Large intestine (tissue), 3 donors: ENCODE data around the gene MOB4. TPM values are rescaled to one million over a fixed set of nuclear protein-coding genes. Genes with fewer than 3 reads are reported as not detected.
"Not testable (repeated sequence)": the region's sequence is repeated elsewhere in the genome, so short reads cannot be mapped to it uniquely, and the experiment has no call there.

ENCODE experiments used
- DNase-seq, 2 donors: peaks; one replicate each; pipeline versions ENCODE4 v3.0.0 to v3.0.0-alpha.2; 2013
- H3K27ac ChIP-seq: one replicate; pipeline ENCODE4 v1.5.1; 2013; ENCODE audit warnings: low read length
- H3K27me3 ChIP-seq: 2 replicates; pipeline ENCODE4 v1.6.1; 2013; ENCODE audit warnings: low read length; ENCODE audit not compliant: control insufficient read depth, insufficient read depth
- H3K36me3 ChIP-seq: 2 replicates; pipeline ENCODE4 v1.6.1; 2013; ENCODE audit warnings: low read length; ENCODE audit not compliant: control insufficient read depth, insufficient read depth
- H3K4me1 ChIP-seq: one replicate; pipeline ENCODE4 v1.6.1; 2013; ENCODE audit warnings: low read length; ENCODE audit not compliant: control insufficient read depth, insufficient read depth
- H3K4me3 ChIP-seq: one replicate; pipeline ENCODE4 v1.5.1; 2013; ENCODE audit warnings: low read length
- H3K9me3 ChIP-seq: one replicate; pipeline ENCODE4 v1.6.1; 2013; ENCODE audit warnings: mild to moderate bottlenecking, low read depth, low read length, moderate library complexity; ENCODE audit not compliant: control insufficient read depth
- WGBS: methylation state at CpG from one replicate; pipeline ENCODE4 v1.1.5; 2013; ENCODE audit warnings: low lambda C conversion rate; ENCODE audit not compliant: insufficient coverage; 5-methylcytosine and 5-hydroxymethylcytosine counted together
- polyA plus RNA-seq: library from polyadenylated mRNA; unstranded; fragments of 120-200 nt; gene quantifications from one replicate; pipeline ENCODE4 v1.2.1, GENCODE V29; 2013

Gene MOB4
- polyA plus RNA-seq, 1 donor: 36.6 TPM

GRCh38 chr2:197578294-197578693 is 62.4 kb downstream of the MOB4 start:
- DNase-seq, H3K27me3 ChIP-seq, H3K9me3 ChIP-seq, H3K4me3 ChIP-seq, H3K36me3 ChIP-seq, H3K27ac ChIP-seq, H3K4me1 ChIP-seq: not testable (repeated sequence)
- no CpG with 5 or more reads among the region's 2 CpGs for WGBS

- H3K27me3 ChIP-seq, H3K9me3 ChIP-seq, H3K4me1 ChIP-seq, DNase-seq, H3K4me3 ChIP-seq, H3K36me3 ChIP-seq, H3K27ac ChIP-seq: not testable (repeated sequence)
- no CpG with 5 or more reads among the region's 3 CpGs for WGBS
Measured at GRCh38 chr2:197580166-197580565, 64.3 kb downstream of the MOB4 start.

- not testable (repeated sequence) for H3K4me1 ChIP-seq, H3K27ac ChIP-seq, DNase-seq, H3K4me3 ChIP-seq, H3K36me3 ChIP-seq, H3K9me3 ChIP-seq, H3K27me3 ChIP-seq
- WGBS: no CpG with 5 or more reads among the region's 7 CpGs
Measured at GRCh38 chr2:197587255-197587654, 71.4 kb downstream of the MOB4 start.

GRCh38 chr2:197591339-197592072 is 75.6 kb downstream of the MOB4 start:
- Histone ChIP-seq H3K9me3 (peaks cover 6% of the 10 kb centered on the region), H3K4me1 (no peaks in the 10 kb centered on the region), H3K27ac (no peak overlapping the region), H3K27me3 (no peaks in the 10 kb centered on the region), H3K36me3 (no peaks in the 10 kb centered on the region), H3K4me3 (no peak overlapping the region)
- no CpG with 5 or more reads among the region's 32 CpGs for WGBS
- DNase-seq: no peak

GRCh38 chr2:197596766-197597165 is 80.9 kb downstream of the MOB4 start:
- WGBS: no CpG with 5 or more reads among the region's 1 CpG
- DNase-seq: no peak

GRCh38 chr2:197597166-197597565 is 81.3 kb downstream of the MOB4 start:
- Histone ChIP-seq H3K9me3 (no peaks in the 10 kb centered on the region), H3K4me3 (no peak overlapping the region), H3K36me3 (no peaks in the 10 kb centered on the region), H3K4me1 (no peaks in the 10 kb centered on the region), H3K27me3 (no peaks in the 10 kb centered on the region), H3K27ac (no peak overlapping the region)
- DNase-seq: no peak
- WGBS: 71% methylated on average over 1 of the region's 4 CpGs

More at GRCh38 chr2:197596766-197597165, 80.9 kb downstream of the MOB4 start:
- H3K36me3 ChIP-seq: no peaks in the 10 kb centered on the region
- no peaks in the 10 kb centered on the region for H3K27me3 ChIP-seq
- H3K27ac ChIP-seq: no peak overlapping the region
- peaks cover 2% of the 10 kb centered on the region for H3K9me3 ChIP-seq
- H3K4me3 ChIP-seq: no peak overlapping the region
- no peaks in the 10 kb centered on the region for H3K4me1 ChIP-seq

- H3K27me3 ChIP-seq: no peaks in the 10 kb centered on the region
- H3K9me3 ChIP-seq: no peaks in the 10 kb centered on the region
- H3K36me3 ChIP-seq: no peaks in the 10 kb centered on the region
- WGBS: 100% methylated on average over 2 of the region's 5 CpGs
- no peak for DNase-seq
- H3K4me1 ChIP-seq: no peaks in the 10 kb centered on the region
- H3K27ac ChIP-seq: no peak overlapping the region
- no peak overlapping the region for H3K4me3 ChIP-seq
Measured at GRCh38 chr2:197598450-197598849, 82.6 kb downstream of the MOB4 start.

GRCh38 chr2:197599285-197599965 is 83.6 kb downstream of the MOB4 start:
- no peaks in the 10 kb centered on the region for H3K27me3 ChIP-seq
- 81% methylated on average over 3 of the region's 11 CpGs for WGBS
- H3K36me3 ChIP-seq: no peaks in the 10 kb centered on the region
- no peak for DNase-seq
- H3K4me3 ChIP-seq: no peak overlapping the region
- H3K4me1 ChIP-seq: no peaks in the 10 kb centered on the region
- no peak overlapping the region for H3K27ac ChIP-seq
- H3K9me3 ChIP-seq: no peaks in the 10 kb centered on the region

GRCh38 chr2:197600306-197600705 is 84.4 kb downstream of the MOB4 start:
- Histone ChIP-seq H3K27me3 (no peaks in the 10 kb centered on the region), H3K27ac (no peak overlapping the region), H3K4me1 (no peaks in the 10 kb centered on the region), H3K4me3 (no peak overlapping the region), H3K36me3 (no peaks in the 10 kb centered on the region), H3K9me3 (no peaks in the 10 kb centered on the region)
- no CpG with 5 or more reads among the region's 5 CpGs for WGBS
- no peak for DNase-seq

- H3K4me3 ChIP-seq: no peak overlapping the region
- no peak for DNase-seq
- H3K4me1 ChIP-seq: no peaks in the 10 kb centered on the region
- no peaks in the 10 kb centered on the region for H3K9me3 ChIP-seq
- H3K36me3 ChIP-seq: no peaks in the 10 kb centered on the region
- 80% methylated on average over 2 of the region's 2 CpGs for WGBS
- H3K27me3 ChIP-seq: no peaks in the 10 kb centered on the region
- no peak overlapping the region for H3K27ac ChIP-seq
Measured at GRCh38 chr2:197601726-197602125, 85.9 kb downstream of the MOB4 start.
